ENCODE data around the gene GCNA. TPM values are rescaled to one million over a fixed set of nuclear protein-coding genes. Genes with fewer than 3 reads are reported as not detected.
"Not testable (repeated sequence)": the region's sequence is repeated elsewhere in the genome, so short reads cannot be mapped to it uniquely, and the experiment has no call there.

GCNA gene
- polyA plus RNA-seq, 3 donors: 0.67 to 1.8 (median 1.7) TPM

DNA sequence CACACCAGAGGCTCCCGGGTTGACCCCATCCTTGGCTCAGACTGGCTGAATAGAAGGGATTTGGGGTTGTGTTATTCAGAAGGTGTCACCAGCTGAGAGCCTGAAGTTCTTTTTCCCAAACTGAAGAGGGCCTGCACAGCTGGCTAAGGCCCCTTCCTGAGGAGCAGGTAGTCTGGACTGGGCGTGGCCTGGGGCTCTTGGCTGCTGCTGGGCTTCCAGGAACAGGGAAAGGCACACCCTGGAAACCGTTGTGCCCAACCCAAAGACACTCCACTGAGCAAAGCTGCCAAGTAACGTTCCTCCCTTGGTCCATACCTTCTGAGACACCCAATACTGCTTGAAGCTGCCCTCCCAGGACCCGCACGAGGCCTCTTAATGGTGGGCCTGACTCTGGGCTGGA lies 48.3 kb downstream of the GCNA start:
- WGBS, 3 donors: 69 to 96% (median 85%) methylated on average over 5 to 6 of the region's 6 CpGs
- H3K27ac ChIP-seq (ENCODE audit: low read depth, low read length): no peak overlapping the region

DNA sequence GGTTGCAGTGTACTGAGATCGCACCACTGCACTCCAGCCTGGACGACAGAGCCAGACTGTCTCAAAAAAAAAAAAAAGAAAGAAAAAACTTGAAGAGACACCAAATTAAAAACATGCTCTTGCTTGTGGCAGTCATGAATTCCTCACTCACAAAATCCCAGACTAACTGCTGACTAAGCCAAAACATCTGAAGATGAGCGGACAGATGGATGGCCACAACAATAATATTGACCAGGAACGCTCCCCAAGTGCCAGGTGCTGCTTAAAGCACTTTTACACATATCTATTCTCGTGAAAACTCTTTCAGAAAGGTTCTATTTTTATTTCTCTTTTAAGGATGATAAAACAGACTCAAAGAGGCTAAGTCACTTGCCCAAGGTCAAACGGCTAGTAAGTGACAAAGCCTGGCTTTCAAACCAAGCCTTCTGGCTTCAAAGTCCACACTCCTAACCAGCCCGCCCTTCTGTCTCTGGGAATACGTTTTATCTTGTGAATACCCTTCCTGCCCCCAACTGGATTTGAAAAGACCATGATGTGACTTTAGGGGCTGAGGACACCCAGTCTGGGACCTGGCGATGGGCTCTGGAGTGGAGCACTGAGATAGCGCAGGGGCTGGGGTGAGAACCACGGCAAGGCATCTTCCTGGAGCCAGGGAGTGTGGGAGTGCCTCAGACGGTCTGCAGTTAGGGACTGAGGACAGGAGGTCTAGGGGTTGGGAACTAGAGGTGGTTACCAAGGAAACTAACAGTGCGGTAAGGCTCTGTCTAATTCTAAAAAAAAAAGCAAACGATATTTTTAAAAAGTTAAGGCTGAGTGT lies 49.6 kb downstream of the GCNA start:
- WGBS, 3 donors: 74 to 90% (median 82%) methylated on average over 14 of the region's 14 CpGs

DNA sequence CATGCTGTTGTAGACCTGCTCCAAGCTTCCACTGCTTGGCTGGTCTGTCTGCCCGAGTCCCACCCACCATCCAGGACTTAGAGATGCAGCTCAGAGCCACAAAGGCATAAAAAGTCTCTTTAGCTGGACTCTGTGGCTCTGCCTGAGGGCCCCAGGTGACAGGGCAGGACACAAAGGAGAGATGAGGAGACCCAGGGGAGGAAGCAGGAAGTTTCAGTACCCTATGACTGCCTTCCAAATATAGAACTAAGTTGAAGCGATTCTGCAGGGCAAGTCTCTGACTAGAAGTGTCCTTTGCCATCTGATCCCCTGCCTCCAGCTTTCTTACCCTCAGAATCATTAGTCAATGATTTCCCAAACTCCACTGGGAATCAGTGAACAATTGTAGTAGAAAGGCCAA lies 51.2 kb downstream of the GCNA start:
- no peak overlapping the region for H3K27ac ChIP-seq (ENCODE audit: low read depth, low read length)
- WGBS, 3 donors: 69 to 76% (median 71%) methylated on average over 2 of the region's 2 CpGs

More for the DNA sequence above, 49.6 kb downstream of the GCNA start:
- H3K27ac ChIP-seq (ENCODE audit: low read depth, low read length): no peak overlapping the region

DNA sequence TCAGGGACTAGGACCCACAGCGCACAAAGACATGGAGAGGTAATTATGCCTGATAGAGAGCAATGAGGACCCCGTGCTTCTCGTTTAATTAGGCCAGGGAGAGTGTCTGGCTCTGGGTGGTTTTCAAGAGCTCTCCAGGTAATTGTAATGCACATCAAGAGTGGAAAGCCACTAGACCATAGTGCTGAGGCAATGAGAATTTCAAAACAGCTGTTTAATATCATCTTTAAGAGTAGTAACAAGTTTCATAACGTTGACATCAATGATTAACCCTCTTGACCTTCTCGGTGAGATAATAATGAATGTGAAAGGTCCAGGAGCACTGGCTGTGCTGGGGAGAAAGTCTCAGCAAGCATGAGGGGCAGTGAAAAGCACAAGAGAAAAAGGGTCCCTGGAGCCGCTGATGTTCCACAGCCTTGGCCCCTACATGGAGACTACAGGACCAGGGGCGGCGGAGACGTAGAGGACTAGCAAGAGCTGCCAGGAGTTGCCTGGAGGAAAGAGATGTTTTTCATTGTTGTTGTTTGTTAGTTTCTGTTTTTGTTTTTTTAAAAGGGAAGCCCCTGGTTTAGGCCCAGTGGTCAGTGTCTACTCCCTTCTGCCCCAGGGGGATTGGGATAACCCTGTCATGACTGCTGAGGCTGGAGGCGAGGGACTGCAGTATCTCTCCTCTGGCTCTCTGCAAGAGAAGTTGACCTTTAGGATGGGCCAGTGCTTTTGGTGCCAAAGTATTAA lies 54.9 kb downstream of the GCNA start:
- H3K27ac ChIP-seq (ENCODE audit: low read depth, low read length): no peak overlapping the region
- WGBS, 3 donors: 75 to 85% (median 80%) methylated on average over 10 of the region's 10 CpGs

DNA sequence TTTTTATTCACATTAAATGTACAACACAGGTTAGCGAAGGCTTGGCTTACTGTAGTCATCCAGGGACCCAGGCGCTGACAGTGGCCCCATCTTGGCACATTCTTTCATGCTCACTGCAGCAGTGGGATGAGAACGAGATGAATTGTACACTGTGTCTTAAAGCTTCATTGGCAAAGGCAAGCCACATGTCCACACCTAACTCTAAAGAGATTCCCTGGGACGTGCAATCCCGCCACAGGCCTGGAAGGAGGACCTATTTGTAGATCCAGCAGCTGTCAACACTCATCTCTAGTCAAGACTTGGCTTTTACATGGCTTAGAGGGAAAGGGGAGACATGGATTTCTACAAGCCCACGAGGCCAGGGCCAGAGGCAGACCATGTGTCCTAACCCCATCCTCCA lies 56.1 kb downstream of the GCNA start:
- WGBS, 3 donors: 77 to 93% (median 90%) methylated on average over 6 of the region's 6 CpGs
- H3K27ac ChIP-seq (ENCODE audit: low read depth, low read length): no peak overlapping the region

DNA sequence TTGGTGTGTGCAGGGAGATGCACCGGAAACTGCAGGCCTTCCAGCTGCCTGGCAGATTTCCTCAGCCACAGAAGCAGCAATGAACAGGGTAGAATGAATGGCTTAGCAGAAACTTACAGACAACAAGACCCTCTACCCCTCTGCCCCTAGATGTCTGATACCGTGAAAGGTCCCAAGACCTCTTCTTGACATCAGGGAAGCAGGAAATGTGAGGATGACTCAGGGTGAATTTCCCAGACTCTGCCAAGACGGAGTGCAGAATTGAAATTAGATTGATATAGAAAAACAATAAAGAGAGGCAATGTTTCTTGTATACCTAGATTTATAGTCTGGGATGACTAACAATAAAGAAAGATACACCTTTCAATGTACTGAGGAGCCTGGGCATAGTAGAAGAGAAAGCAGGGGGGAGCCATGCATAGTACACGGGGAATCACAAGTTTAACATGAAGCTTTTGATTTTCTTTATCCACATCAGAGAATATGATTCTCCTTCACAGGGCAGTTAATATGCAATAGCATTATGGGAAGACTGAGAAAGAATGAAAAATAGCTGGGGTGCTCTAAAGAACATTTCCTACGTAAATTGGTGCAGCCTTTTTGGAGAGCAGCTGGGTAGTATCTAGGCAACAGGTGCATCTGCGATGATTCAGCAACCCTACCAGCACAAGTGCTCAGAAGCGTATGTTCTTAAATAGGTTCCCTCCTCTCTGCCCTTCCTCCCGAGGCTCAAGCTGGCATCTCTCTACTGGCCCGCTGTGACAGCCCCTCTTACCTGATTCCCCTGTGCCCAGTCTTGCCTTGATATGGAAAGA lies 58.4 kb downstream of the GCNA start:
- H3K27ac ChIP-seq (ENCODE audit: low read depth, low read length): no peak overlapping the region
- 64 to 90% (median 72%) methylated on average over 8 to 9 of the region's 9 CpGs for WGBS, 3 donors

DNA sequence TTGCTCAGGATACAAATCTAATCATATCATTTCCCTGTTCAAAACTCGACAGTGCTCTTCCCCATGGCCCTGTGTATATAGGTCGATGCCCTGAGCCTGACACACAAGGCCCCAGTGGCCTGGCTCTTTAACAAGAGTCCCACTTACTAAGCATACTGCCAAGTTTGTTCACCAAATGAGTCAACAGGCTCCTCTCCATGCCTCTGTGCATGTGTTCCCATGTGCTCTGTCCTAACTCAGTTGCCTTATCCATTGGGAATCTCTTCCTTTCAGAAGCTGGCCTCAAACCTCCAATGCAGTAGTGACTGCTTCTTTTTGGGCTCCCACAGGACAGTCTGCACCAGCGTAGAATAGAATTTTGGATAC lies 59.0 kb downstream of the GCNA start:
- 73 to 84% (median 83%) methylated on average over 3 of the region's 3 CpGs for WGBS, 3 donors
- H3K27ac ChIP-seq (ENCODE audit: low read depth, low read length): no peak overlapping the region

DNA sequence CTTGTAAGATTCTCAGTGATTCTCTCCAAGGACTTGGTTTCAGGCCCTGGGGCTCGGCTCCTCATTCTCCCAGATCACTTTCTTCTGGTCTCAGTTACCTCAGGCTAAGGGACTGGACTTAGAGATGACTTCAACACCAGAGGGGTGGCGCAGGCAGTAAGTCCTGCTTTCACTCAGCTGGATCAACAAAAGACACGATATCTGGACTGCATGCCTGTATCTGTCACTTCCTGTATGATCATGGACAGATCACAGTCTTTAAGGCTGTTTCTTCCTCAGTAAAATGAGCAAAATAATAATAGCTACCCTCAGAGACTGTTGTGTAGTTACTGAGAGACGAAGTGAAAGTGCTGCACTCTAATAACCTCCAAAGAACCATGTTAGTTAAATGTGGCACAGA lies 59.6 kb downstream of the GCNA start:
- H3K27ac ChIP-seq (ENCODE audit: low read depth, low read length): no peak overlapping the region
- 46 to 80% (median 50%) methylated on average over 4 of the region's 4 CpGs for whole genome bisulfite sequencing, 3 donors

DNA sequence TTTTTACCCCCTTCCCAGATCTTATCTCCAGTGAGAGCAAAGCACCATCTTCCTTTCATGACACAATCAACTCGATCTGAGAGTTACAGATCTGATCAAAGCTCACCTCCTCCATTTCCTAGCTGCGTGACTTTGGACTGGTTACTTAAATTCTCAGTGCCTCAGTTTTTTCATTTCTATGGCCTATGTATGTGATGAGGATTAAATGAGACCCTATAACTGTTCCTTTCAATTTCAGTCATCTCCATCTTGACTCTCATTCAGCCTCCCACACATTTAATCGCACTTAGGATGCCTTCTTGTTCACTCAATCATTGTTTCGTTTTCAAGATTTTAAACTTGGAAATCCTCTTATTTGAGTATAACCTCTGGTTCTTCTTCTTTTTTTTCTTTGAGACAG lies 60.2 kb downstream of the GCNA start:
- no peak overlapping the region for H3K27ac ChIP-seq (ENCODE audit: low read depth, low read length)
- 72 to 86% (median 78%) methylated on average over 4 of the region's 4 CpGs for WGBS, 3 donors

DNA sequence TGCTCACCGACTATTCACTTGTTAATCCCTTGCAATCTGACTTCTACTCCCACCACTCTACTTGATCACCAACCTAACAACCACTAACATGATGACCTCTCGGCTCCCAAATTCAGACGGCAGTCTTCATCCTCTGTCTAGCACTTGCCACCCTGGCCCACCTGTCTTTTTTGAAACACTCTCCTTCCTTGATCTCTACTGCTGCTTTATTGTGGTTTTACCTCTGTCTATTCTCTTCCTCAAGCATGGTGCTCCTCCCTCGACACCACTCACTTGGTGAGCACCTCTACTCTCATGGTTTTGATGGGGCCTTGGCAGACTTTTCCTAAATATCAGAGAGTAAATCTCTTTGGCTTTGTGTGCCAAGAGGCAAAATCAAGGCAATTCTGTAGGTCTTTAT lies 61.8 kb downstream of the GCNA start:
- 88 to 96% (median 93%) methylated on average over 4 of the region's 4 CpGs for WGBS, 3 donors
- no peak overlapping the region for H3K27ac ChIP-seq (ENCODE audit: low read depth, low read length)

DNA sequence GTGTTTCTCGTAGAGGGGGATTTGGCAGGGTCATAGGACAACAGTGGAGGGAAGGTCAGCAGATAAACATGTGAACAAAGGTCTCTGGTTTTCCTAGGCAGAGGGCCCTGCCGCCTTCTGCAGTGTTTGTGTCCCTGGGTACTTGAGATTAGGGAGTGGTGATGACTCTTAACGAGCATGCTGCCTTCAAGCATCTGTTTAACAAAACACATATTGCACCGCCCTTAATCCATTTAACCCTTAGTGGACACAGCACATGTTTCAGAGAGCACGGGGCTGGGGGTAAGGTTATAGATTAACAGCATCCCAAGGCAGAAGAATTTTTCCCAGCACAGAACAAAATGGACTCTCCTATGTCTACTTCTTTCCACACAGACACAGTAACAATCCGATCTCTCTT lies 66.2 kb downstream of the GCNA start:
- WGBS, 3 donors: 44 to 80% (median 67%) methylated on average over 4 to 5 of the region's 6 CpGs
- H3K27ac ChIP-seq (ENCODE audit: low read depth, low read length): not testable (repeated sequence)

DNA sequence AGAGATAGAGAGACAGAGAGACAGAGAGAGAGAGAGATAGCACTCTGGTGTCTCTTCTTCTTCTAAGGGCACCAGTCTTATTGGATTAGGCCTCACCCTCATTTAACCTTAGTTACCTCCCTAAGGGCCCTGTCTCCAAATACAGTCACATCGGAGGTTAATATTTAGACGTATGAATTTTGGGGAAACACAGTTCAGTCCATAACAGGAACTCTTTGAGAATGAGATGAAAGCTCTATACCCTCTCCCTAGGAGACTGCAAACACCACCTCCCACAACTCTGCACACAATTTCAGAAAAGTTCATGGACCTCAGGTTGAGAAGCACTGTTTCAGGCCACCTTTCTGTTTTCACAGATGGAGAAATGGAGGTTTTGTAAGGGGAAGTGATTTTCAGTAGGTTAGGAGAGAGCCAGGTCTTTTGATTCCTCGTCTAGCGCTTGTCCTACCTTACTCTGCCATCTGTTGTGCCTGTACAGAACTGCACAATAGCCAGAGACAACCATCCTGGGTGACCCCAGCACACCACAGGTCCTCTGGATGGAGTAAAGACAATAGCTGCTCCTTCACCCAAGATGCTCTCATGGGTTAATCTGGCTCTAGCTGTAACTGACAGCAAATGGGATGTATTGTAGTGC lies 72.2 kb downstream of the GCNA start:
- 57 to 77% (median 72%) methylated on average over 4 of the region's 4 CpGs for WGBS, 3 donors
- no peak overlapping the region for H3K27ac ChIP-seq (ENCODE audit: low read depth, low read length)

DNA sequence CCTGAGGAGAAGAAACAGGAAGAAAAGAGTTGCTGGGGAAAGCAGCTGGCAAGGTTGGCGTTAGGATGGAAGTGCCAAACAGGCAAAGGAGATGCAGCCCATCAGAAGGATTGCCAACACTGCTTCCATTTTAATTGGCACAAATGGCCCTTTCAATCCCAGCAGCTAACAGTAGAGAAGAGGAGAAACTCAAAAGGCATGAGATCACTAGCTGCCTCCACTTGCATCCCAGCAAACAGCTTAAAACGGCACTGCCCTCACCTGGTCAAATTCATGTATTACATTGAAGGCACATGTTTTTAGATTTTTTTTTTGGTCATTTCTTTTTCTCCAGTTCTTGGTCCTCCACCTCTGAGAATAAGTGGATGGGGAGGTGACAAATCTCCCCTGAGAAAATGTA lies 74.2 kb downstream of the GCNA start:
- 37 to 50% (median 38%) methylated on average over 2 of the region's 2 CpGs for WGBS, 3 donors

DNA sequence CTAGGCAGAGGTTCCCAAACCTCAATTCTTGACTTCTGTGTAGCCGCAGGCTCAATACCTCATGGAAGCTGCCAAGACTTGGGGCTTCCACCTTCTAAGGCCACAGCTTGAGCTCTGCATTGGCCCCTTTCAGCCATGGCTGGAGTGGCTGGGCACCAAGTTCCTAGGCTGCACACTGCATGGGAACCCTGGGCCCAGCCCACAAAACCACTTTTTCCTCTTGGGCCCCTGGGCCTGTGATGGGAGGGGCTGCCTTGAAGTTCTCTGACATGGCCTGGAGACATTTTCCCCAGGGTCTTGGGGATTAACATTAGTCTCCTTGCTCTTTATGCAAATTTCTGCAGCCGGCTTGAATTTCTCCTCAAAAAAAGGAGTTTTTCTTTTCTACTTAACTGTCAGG lies 75.1 kb downstream of the GCNA start:
- H3K27ac ChIP-seq (ENCODE audit: low read depth, low read length): no peak overlapping the region
- 83 to 90% (median 85%) methylated on average over 2 of the region's 2 CpGs for WGBS, 3 donors

More for the DNA sequence above, 74.2 kb downstream of the GCNA start:
- no peak overlapping the region for H3K27ac ChIP-seq (ENCODE audit: low read depth, low read length)

DNA sequence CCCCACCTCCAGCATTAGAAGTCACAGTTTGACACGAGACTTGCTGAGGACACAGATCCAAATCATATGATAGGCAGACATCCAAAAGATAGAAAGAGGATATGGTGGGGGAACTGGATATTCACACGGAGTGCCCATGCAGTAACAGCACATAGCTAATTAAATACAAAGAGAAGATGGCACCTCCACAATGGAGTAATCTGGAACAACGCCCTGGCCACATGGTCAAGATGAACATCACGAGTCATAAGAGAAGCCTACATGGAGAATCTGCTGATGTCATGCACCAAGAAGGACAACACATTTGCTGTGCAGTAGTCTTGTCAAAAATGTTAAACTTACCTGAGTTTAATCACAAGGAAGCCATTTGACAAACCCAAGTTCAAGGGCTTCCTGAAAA lies 79.0 kb downstream of the GCNA start:
- WGBS, 3 donors: 78 to 89% (median 81%) methylated on average over 4 of the region's 4 CpGs
- H3K27ac ChIP-seq (ENCODE audit: low read depth, low read length): no peak overlapping the region

DNA sequence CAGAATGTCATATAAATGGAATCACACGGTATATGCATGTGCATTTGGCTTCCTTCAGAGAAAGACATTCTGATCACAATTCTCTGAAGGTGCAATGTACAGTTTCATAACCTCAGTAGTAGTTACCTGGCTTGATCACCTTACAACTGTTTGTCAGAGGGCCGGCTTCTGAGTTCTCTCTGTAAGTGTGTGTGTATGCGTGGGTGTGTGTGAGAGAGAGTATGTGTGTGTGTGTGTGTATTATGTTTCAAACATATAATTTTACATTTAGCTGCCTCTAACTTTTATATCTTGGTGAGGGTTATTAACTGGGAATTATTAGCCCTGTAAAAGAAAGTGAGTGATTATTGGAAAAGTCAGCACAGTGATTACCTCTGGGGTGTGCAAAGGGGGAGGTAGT lies 81.1 kb downstream of the GCNA start:
- WGBS, 3 donors: 68 to 83% (median 79%) methylated on average over 3 of the region's 3 CpGs
- H3K27ac ChIP-seq (ENCODE audit: low read depth, low read length): no peak overlapping the region

DNA sequence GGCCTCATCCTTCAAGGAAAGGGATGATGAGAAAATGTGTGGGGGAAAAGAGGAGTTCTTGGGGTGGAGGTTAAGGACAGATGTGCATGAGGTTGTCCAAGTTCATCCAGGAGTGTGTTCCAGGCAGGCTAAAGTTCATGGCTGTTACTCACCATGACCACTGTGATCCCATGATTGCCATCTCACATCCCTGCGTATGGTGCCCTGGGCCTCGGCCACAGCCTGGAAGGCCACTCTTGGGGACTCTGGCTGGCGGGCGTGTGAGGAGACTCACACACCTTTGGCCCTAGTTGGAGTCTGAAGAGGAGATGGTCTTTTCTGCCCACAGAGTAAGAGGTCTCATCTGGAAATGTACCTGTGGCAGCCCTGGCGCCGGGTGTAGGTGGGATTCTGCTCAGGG lies 81.7 kb downstream of the GCNA start:
- H3K27ac ChIP-seq (ENCODE audit: low read depth, low read length): no peak overlapping the region
- WGBS, 3 donors: 83 to 96% (median 94%) methylated on average over 4 to 6 of the region's 6 CpGs

DNA sequence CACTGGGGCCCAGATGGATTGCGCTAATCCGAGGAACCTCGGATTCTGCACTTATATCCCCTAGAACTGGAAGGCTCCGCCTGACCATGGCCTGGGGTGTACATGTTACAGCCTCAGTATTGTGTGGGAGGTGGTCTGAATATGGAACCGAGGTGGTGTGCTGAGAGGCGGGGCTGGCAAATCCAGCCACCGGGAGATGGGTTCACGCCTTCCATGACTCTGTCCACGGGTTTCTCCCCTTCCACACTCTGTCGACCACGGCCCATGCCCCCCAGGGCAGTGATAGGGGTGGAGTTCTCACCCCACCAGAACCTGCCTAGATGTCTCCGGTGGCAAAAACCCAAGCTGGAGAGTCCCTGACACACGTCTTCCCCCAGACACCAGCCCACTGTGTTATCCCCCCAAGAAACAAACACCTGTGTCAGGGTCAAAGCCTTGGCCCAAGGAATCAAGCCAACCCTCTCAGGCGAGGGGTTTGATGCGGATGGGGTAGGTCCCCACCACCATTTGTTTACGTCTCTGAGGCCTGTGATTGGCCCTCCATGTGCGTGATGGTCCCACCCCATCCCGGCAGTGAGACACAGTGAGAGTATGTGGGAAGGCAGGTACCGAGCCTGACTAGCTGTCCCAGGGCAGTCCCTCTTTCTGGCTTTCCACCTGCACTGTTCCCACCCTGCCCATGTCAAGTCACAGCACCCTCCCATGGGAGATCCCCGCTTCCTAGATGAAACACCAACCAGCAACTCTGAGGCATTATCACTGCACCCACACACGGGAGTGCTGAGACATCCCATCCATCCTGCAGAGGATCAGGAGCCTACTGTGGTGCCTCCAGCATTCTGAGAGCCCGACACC lies 82.6 kb downstream of the GCNA start:
- H3K27ac ChIP-seq (ENCODE audit: low read depth, low read length): no peak overlapping the region
- WGBS, 3 donors: 81 to 93% (median 85%) methylated on average over 19 to 22 of the region's 22 CpGs
